OCI-LY3 (cell line): Measurements from ENCODE around the gene GH2.

Source experiments
- CTCF ChIP-seq: fragments of 200-600, 300-600 bp; sonication (generic); IDR thresholded peaks from 2 replicates; pipeline ENCODE4 v1.5.1; 2014; ENCODE audit warnings: antibody characterized with exemption, low read length, low read depth
- EZH2phosphoT487 ChIP-seq: fragments of 200-600 bp; shearing (Covaris generic); IDR thresholded peaks from 2 replicates; pipeline ENCODE4 v1.6.1; 2018; ENCODE audit warnings: antibody characterized with exemption, mixed run types, low read depth

GRCh38 chr17:63928172-63928666 is 46.5 kb upstream of the GH2 start:
- TF ChIP-seq CTCF (no peak), EZH2phosphoT487 (no peak)
